Lower leg skin (tissue), 4 donors: ENCODE results near the gene TBX4. TPM values are rescaled to one million over a fixed set of nuclear protein-coding genes. Genes with fewer than 3 reads are reported as not detected.

Source experiments
- DNase-seq, 2 donors: peaks; one replicate each; pipeline ENCODE4 v3.0.0-alpha.2; 2019; ENCODE audit warnings: low spot score in 2 of 2
- H3K4me3 ChIP-seq: fragments of 200-600 bp; sonication (generic); 2 replicates; pipeline ENCODE4 v1.5.1; 2017; ENCODE audit warnings: mild to moderate bottlenecking, low read depth; ENCODE audit not compliant: poor library complexity, severe bottlenecking
- POLR2A ChIP-seq, 2 donors: fragments of 450-650 bp; IDR thresholded peaks; one replicate each; pipeline ENCODE4 v1.6.1; 2016 to 2017; ENCODE audit warnings: antibody characterized with exemption in 2 of 2, mild to moderate bottlenecking in 1 of 2, moderate library complexity in 1 of 2
- WGBS, 2 donors: methylation state at CpG; one replicate each; pipeline ENCODE4 v1.1.5; 2018; 5-methylcytosine and 5-hydroxymethylcytosine counted together
- intact Hi-C: fragments of 100-400 bp; cut with DNase I; formaldehyde crosslinking; loops from one replicate; pipeline ENCODE4 v1.15.0; 2023; ENCODE audit warnings: low total_unique reads
- total RNA-seq, 4 donors: library from RNA; depleted of rRNA; stranded (reverse); fragments of >200 nt; gene quantifications; one replicate each; pipeline ENCODE4 v1.1.0, GENCODE V29; 2016
- TF ChIP-seq, protein P1 (sequence below), 3 donors: fragments of 450-650 bp; IDR thresholded peaks; one replicate each; pipeline ENCODE4 v1.5.1; 2016; ENCODE audit warnings: antibody characterized with exemption in 3 of 3, mild to moderate bottlenecking in 3 of 3, moderate library complexity in 2 of 3

The TBX4 gene
- total RNA-seq, 4 donors from 2014 or later: 0.53 TPM; not detected in 3

DNA sequence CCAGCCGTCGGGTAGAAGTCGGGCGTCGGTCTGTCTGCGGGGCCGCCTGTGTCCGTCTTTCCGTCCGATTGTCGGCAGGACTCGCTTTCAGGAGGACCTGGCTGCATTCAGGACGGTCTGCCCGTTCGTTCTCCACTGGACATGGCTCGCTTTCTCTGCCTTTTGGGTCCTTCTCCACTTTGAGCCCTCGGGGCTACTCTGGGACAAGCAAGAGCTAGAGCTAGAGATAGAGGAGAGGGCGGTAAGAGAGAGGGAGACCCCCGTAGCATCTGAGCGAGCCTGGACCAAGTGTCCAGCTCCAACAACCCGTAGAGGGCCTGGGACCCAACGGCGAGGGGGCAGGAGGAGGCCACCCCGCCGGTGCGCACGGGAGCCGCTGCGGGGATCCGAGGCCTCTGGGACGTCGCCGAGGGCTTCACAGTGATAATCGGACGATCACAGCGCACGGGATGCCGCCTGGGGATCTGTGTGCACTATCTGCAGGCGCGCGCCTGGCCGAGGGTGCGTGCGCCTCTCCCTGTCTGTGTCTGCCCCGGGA is 4.5 kb downstream of the TBX4 start:
- WGBS, 2 donors: 47 to 51% methylated on average over 34 to 36 of the region's 45 CpGs
- peak in 1 of 2 donors; percentile 9 for DNase-seq
- intact Hi-C loops: no loop called here
- H3K4me3 ChIP-seq: no peak overlapping the region
- TF ChIP-seq POLR2A (IDR thresholded peaks at IDR 0.05): no peak
- TF ChIP-seq, protein P1, sequence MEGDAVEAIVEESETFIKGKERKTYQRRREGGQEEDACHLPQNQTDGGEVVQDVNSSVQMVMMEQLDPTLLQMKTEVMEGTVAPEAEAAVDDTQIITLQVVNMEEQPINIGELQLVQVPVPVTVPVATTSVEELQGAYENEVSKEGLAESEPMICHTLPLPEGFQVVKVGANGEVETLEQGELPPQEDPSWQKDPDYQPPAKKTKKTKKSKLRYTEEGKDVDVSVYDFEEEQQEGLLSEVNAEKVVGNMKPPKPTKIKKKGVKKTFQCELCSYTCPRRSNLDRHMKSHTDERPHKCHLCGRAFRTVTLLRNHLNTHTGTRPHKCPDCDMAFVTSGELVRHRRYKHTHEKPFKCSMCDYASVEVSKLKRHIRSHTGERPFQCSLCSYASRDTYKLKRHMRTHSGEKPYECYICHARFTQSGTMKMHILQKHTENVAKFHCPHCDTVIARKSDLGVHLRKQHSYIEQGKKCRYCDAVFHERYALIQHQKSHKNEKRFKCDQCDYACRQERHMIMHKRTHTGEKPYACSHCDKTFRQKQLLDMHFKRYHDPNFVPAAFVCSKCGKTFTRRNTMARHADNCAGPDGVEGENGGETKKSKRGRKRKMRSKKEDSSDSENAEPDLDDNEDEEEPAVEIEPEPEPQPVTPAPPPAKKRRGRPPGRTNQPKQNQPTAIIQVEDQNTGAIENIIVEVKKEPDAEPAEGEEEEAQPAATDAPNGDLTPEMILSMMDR (IDR thresholded peaks at IDR 0.05): no peak

DNA sequence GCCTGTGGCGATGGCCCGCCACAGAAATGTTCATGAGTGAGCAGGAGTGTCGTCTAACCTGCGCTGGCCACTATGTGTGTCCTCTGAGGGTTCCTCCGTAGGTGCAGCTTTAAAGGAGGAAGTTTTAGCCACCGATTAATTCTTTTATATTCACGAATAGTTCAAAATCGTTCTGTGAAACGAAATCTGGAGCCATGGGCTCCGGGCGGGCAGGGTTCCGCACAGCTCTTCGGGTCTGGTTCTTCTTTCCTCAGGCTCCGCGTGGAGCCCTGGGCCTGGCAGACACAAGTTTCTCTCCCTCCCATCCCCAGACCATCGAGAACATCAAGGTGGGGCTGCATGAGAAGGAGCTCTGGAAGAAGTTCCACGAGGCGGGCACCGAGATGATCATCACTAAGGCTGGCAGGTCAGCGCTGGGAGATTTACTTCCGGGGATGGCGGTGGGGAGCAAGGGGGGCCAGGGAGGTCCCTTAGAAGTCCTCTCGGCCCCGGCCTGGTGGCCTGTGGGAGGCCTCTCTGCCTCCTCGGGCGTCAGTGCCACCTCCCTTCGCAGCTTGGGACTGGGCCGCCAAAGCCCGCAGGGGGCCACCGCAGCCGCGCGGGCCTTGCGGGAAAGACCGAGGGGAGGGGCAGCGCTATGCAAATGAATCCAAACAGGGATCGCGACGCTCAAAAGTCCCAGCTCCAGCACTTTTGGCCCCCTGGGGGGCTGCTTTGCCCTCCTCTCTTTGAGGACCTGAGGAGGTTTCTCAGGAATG is 5.2 kb downstream of the TBX4 start:
- 34 to 37% methylated on average over 29 to 39 of the region's 39 CpGs for WGBS, 2 donors
- H3K4me3 ChIP-seq: no peak overlapping the region
- TF ChIP-seq, protein P1 (IDR thresholded peaks at IDR 0.05): no peak
- no peak for TF ChIP-seq POLR2A (IDR thresholded peaks at IDR 0.05)
- DNase-seq: peak; percentile 11 to 82
- intact Hi-C loops: no loop called here

DNA sequence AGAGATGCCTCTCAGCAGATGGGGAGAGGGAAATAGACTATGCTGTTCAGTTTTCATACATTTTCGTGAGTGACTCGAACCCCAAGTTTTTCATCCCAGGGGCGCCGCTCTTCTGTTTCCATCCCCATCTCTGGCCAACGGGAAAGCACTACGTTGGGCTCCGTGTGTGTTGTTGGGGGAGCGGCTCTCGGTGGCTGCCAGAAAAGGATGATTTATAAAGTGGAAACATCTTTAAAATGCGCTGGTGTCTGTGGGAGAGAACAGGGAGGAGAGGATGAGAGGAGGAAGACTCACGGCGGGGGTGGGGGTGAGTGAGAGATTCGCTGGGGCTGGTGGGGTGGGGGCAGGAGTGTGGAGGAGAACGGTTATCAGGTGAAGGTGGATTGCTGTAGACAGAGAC is 5.8 kb downstream of the TBX4 start:
- TF ChIP-seq POLR2A (IDR thresholded peaks at IDR 0.05): no peak
- TF ChIP-seq, protein P1 (IDR thresholded peaks at IDR 0.05): no peak
- 44 to 50% methylated on average over 14 of the region's 14 CpGs for WGBS, 2 donors
- peak in 1 of 2 donors; percentile 10 for DNase-seq
- H3K4me3 ChIP-seq: no peak overlapping the region
- intact Hi-C loops: no loop called here

DNA sequence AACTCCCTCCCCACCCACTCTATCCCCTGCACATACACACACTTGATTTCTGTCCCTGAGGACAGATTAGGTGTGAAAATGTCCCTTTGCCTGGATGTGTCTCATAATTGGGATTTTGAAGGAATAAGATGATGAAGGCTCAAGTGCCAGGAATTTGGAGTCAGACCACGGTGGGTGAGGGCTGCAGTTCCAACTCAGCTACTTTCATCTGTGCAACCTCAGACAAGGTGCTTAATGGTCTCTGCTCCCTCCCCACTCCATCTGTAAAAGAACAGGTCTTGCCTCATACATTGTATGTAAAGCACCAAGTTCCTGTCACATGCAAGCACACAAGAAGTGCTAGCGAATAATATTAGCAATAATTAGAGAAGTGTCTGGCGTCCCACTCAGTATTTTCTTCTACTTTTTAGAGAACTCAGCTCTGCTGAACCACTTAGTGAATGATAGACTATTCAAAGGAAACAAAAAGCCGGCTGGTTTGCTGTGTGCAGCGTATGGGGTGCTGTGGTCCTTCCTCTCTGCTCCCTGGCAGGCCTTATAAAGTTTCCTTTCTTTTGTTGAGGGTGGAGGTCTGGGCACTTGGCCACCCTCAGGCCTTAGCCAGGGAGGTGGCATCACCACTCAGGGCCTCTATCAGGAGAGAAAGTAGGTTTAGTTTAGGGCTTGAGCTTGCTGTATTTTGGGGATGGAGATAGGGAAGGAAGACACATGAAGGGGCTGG is 6.4 kb downstream of the TBX4 start:
- TF ChIP-seq, protein P1 (IDR thresholded peaks at IDR 0.05): no peak
- no peak for TF ChIP-seq POLR2A (IDR thresholded peaks at IDR 0.05)
- no peak overlapping the region for H3K4me3 ChIP-seq
- 74 to 78% methylated on average over 5 of the region's 5 CpGs for WGBS, 2 donors
- peak in 1 of 2 donors; percentile 6 for DNase-seq
- intact Hi-C loops: no loop called here

DNA sequence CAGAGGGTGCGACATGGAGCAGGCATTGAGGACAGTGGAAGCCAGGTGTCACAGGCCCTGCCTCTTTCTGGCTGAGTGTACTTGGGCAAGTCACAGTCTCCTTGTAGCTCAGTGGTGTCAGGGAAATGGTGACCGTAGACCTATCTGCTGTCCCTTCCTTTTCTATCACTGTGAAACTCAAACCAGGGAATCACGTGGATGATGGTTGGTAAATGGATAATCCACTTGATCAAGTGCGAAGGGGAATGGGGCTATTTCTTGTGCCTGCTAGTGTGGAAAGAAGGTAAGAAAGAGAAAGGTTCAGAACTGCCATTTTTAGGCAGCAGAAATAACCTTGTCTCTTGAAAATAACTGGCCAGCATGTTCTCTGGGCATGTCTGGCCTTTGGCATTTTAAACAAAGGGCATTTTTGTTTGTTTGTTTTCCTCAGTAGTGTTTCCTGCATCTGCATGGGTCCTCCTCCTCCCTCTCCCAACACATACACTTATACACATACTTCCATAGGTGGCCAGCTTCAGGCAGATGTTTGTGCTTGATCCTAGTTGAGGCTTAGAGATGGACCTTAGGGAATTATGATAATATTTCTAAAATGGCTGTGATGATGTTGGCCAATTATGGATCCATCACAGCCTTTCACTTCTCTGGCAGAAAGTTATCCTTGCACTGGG is 7.1 kb downstream of the TBX4 start:
- WGBS, 2 donors: 90 to 91% methylated on average over 4 of the region's 4 CpGs
- intact Hi-C loops: no loop called here
- H3K4me3 ChIP-seq: no peak overlapping the region

More for the DNA sequence above, 7.1 kb downstream of the TBX4 start:
- DNase-seq: peak; percentile 12 to 58
- TF ChIP-seq, protein P1 (IDR thresholded peaks at IDR 0.05): no peak
- TF ChIP-seq POLR2A (IDR thresholded peaks at IDR 0.05): no peak
